ENCODE data around the gene ATP8A2. TPM values are rescaled to one million over a fixed set of nuclear protein-coding genes. Genes with fewer than 3 reads are reported as not detected.

The ATP8A2 gene
- total RNA-seq, 4 donors from 2014 or later = 0.16 to 0.54 (median 0.26) TPM

- no peak for TF ChIP-seq EP300 (IDR thresholded peaks at IDR 0.05)
- TF ChIP-seq CTCF (IDR thresholded peaks at IDR 0.05) = no peak
- no peak for TF ChIP-seq POLR2A (IDR thresholded peaks at IDR 0.05)
- TF ChIP-seq POLR2AphosphoS5 (IDR thresholded peaks at IDR 0.05) = no peak
- no peak overlapping the region for H3K4me3 ChIP-seq
- H3K4me1 ChIP-seq = no peaks in the 10 kb centered on the region
- 46 to 68% methylated on average over 1 of the region's 1 CpG for WGBS, 2 donors (ENCODE audit: low coverage in 1 of 2)
- ATAC-seq = no peak
- no peaks in the 10 kb centered on the region for H3K9me3 ChIP-seq
- H3K27me3 ChIP-seq = no peaks in the 10 kb centered on the region
- no peak overlapping the region for H3K27ac ChIP-seq
- H3K36me3 ChIP-seq = no peaks in the 10 kb centered on the region
Measured at GRCh38 chr13:25981060-25981459, 609.3 kb downstream of the ATP8A2 start.

GRCh38 chr13:25982907-25983306 lies 611.1 kb downstream of the ATP8A2 start:
- no peak for ATAC-seq
- Histone ChIP-seq H3K27me3 (no peaks in the 10 kb centered on the region), H3K4me3 (no peak overlapping the region), H3K36me3 (no peaks in the 10 kb centered on the region), H3K9me3 (no peaks in the 10 kb centered on the region), H3K27ac (no peak overlapping the region), H3K4me1 (no peaks in the 10 kb centered on the region)
- TF ChIP-seq POLR2AphosphoS5 (IDR thresholded peaks at IDR 0.05) = no peak
- TF ChIP-seq POLR2A (IDR thresholded peaks at IDR 0.05) = no peak
- TF ChIP-seq CTCF (IDR thresholded peaks at IDR 0.05) = no peak
- TF ChIP-seq EP300 (IDR thresholded peaks at IDR 0.05) = no peak

DNA sequence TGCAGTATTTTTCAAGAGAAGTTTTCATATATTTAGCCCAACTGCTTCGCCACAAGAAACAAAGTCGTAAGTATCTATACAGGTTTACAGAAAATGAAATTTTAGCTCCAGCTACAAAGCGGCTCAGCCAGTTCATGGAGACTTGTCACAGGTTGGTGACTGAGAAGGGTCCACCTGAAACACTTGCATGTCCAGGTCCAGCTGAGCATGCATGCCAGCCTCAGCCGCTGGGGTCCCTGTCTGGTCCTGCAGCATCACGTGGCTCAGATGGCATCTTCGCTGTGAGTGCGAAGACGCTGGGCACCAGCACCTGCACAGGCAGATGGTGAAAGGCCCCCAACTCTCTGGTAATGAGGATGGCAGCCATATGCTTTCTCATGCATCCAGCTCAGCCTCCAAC lies 616.2 kb downstream of the ATP8A2 start:
- H3K27me3 ChIP-seq = no peaks in the 10 kb centered on the region
- peaks cover 0 to 4% (median 0%) of the 10 kb centered on the region in 3 donors for H3K4me1 ChIP-seq
- WGBS, 2 donors (ENCODE audit: low coverage in 1 of 2) = 100% methylated on average over 2 of the region's 8 CpGs
- no peak for ATAC-seq
- H3K4me3 ChIP-seq = no peak overlapping the region
- no peak overlapping the region for H3K27ac ChIP-seq
- no peak for TF ChIP-seq POLR2A (IDR thresholded peaks at IDR 0.05)
- TF ChIP-seq CTCF (IDR thresholded peaks at IDR 0.05) = no peak
- TF ChIP-seq POLR2AphosphoS5 (IDR thresholded peaks at IDR 0.05) = no peak
- no peak for TF ChIP-seq EP300 (IDR thresholded peaks at IDR 0.05)
- H3K36me3 ChIP-seq = no peaks in the 10 kb centered on the region
- no peaks in the 10 kb centered on the region for H3K9me3 ChIP-seq

DNA sequence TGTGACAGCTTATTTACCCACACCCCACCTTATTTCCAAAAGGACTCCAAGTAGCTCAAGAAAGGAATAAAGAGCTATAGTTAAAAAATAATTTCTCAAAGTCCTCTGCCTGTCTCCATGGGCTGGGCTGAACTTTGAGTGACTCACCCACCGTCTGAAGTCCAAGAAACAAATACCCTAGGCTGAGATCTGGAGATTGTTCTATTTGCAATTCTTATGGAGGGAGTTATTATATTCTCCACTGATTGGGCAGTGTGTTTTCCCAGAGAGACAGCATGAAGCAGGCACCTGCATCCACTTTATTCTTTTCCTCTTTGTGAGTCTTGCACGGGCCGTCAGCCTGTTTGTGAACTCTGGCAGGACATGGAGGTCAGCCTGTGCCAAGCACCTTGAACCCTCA lies 616.9 kb downstream of the ATP8A2 start:
- Histone ChIP-seq H3K27ac (no peak overlapping the region), H3K4me1 (peaks cover 0 to 4% (median 0%) of the 10 kb centered on the region in 3 donors), H3K9me3 (peaks cover 0 to 5% (median 0%) of the 10 kb centered on the region in 3 donors), H3K27me3 (no peaks in the 10 kb centered on the region), H3K36me3 (no peaks in the 10 kb centered on the region), H3K4me3 (no peak overlapping the region)
- no peak for TF ChIP-seq CTCF (IDR thresholded peaks at IDR 0.05)
- no peak for TF ChIP-seq EP300 (IDR thresholded peaks at IDR 0.05)
- no peak for TF ChIP-seq POLR2AphosphoS5 (IDR thresholded peaks at IDR 0.05)
- no peak for TF ChIP-seq POLR2A (IDR thresholded peaks at IDR 0.05)
- 15 to 27% methylated on average over 3 of the region's 3 CpGs for WGBS, 2 donors (ENCODE audit: low coverage in 1 of 2)
- ATAC-seq = no peak

DNA sequence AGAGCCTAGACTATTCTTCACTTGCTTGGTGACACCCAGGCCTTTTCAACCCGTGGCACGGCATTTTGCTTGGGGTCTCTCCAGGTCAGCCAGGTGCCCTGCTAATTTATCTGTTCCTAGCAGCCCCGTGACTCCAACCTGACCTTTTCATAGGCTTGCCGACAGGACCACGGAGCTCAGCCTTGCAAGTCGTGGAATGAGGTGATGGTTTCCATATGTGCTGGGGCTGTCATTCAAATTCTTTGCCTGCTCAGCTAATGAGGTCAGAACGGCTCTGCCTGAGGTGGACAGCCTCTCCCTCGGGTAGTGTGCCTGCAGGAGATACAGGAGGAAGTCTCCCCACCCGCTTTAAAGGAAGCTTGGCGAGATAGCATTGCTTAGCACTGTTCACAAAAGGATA lies 619.0 kb downstream of the ATP8A2 start:
- Histone ChIP-seq H3K4me3 (no peak overlapping the region), H3K4me1 (peaks cover 0 to 4% (median 0%) of the 10 kb centered on the region in 3 donors), H3K27ac (no peak overlapping the region), H3K9me3 (peaks cover 0 to 22% (median 0%) of the 10 kb centered on the region in 3 donors), H3K36me3 (no peaks in the 10 kb centered on the region), H3K27me3 (no peaks in the 10 kb centered on the region)
- WGBS, 2 donors (ENCODE audit: low coverage in 1 of 2) = 10 to 67% methylated on average over 5 to 8 of the region's 10 CpGs
- ATAC-seq = no peak
- no peak for TF ChIP-seq EP300 (IDR thresholded peaks at IDR 0.05)
- no peak for TF ChIP-seq CTCF (IDR thresholded peaks at IDR 0.05)
- no peak for TF ChIP-seq POLR2A (IDR thresholded peaks at IDR 0.05)
- no peak for TF ChIP-seq POLR2AphosphoS5 (IDR thresholded peaks at IDR 0.05)
